ENCODE measurements around the gene PAM.

Gene PAM

DNA sequence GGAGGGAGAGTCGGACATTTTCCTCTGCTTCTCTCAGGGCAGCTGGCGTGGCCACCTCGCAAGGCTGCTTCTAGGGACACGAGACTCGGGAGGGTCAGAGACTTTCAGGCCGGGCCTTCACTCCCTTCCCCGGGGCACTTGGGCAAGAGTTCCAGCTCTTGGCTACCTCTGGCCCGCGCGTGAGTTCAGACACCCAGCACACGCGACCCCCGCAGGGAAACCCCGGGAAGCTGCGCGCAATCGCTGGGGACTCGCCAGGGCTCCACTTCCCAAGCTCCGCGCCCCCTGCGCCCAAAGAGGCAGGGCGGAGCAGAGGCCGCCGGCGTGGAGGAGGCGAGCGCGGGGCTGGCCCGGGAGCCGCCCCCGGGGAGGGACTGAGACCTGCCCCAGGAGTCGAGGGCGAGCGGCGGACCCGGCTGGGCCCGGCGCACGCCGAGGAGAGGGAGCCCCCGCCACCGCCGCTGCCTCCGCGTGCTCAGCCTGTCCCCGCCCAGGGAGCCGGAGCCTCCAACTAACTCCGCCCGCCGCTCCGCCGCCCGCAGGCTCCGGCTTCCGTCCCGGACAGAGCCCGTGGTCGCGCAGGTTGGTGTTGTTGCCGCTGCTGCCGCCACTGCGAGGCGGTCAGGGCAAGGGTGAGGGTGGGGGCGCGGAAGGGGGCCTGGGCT, at the start of gene PAM:
TSS of gene PAM (plus strand) at position 539 of the 665 bp plus-strand sequence. CDS start 110,891 bp downstream, outside the sequence.
- DNase-seq (ENCODE audit: low read depth), result no peak
- peak within 1 kb of the TSS; percentile 91 for H3K4me3 ChIP-seq (ENCODE audit: low read depth, low read length)

DNA sequence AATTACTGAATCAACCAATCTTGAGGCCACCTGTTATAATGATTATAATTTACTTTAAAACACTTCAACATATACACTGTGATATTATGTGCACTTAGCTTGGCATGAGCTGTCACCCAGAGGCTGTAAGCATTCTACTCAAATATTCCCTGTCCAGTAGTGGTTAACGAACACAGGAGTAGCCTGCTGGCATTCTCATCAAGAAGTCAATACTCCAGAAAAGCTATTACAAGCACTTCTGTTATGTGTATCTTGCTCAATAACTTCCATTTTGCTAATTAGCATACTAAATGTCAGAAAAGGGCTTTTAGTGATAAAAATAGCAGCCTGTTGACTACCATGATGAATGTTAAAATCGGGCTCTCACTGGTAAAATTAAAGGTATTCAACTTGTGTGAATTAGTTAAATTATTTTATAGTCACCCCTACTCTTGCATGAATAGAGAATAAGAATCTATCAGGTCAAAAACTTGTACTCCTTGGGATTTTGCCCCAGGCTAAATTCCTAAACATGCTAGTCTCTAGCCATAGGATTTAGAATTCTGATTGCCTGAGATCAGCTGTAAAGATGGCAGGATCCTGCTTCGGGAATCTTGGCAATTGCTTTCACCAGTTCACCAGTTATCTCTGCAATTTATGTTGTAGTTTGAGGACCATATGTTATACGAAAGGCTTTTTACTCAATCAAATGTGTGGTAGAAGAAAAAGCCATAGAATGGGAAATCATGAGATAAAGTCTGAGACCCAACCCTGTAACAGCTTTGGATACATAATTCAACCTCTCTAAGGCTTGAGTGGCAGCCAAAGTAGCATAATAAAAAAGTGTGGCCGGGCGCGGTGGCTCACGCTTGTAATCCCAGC, 43.4 kb upstream of the PAM start:
- no peak overlapping the region for H3K4me3 ChIP-seq (ENCODE audit: low read depth, low read length)
- DNase-seq (ENCODE audit: low read depth), result no peak

DNA sequence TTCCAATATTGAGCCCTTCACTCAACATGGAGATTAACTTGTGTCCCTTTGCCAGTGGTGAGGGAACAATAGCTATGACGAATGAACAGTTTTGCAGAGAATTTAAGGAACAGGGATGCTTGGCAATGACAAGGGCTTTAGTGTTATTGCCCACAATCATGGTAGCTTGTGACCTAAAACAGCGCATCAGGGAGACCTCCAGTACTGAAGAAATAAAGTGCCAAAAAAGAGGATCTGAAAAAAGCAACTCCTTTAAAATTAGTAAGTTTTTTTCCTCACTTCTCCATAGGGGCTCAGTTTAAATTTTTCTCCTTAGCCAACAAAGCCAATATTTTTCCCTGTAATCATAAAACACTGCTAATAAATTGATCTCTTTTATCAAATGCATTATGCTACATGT, 41.8 kb upstream of the PAM start:
- DNase-seq (ENCODE audit: low read depth), result no peak
- H3K4me3 ChIP-seq (ENCODE audit: low read depth, low read length), result no peak overlapping the region

DNA sequence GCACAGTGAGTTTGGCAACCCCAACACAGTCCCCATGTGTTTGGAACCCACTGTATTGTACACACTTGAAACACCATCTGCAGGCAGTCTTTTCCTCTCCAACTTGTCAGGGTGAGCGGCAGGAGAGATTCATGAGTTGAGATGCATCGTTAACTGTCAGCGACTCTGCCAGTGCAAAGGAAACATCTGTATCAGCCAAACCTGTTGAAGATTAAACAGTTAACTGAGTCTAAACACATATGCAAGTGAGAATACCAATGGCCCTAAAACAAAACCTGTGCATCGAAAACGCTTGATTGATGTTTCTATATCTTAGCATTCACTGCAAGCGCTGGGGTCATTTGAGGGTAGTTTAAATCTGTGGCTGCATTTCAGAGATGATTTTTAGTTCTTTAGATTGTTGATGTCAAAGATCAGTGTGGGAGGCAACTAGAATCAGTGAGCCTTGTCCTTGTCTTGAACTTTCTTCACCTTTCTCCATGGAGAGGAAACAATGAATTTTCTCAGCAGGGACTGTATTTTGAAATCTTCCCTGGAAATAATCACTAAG, 41.3 kb upstream of the PAM start:
- H3K4me3 ChIP-seq (ENCODE audit: low read depth, low read length), result no peak overlapping the region
- DNase-seq (ENCODE audit: low read depth), result no peak

DNA sequence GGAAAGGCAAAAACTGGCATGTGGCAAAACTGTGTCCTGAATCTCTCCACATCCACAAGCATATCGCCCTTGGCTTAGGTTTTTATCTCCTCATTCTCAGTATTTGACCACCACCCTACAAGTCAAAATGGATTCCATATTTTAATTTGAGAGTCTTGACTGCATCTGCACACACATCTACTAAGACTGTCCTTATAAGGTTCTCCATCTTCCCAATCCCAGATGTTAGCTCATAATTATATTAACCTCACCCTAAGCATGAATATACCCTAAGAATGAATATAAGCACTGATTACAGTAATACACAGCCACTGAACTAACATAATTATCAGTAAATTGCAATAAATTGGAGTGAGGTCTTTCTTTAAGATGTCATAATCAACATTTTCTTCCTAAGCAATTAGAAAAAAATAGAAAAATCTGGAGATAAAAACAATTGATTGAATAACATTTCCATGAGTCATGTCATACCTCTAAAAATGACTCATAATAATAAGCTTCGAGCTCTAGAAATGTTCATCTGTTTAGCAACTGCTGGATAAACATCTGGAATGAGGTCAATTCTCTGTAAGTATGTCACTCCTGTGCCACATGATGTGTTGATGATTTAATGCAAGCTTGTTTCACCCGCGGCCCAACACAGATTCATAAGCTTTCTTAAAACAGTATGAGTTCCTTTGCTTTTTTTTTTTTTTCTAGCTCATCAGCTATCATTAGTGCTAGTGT, 39.9 kb upstream of the PAM start:
- H3K4me3 ChIP-seq (ENCODE audit: low read depth, low read length), result no peak overlapping the region
- peak; percentile 73 for DNase-seq (ENCODE audit: low read depth)

DNA sequence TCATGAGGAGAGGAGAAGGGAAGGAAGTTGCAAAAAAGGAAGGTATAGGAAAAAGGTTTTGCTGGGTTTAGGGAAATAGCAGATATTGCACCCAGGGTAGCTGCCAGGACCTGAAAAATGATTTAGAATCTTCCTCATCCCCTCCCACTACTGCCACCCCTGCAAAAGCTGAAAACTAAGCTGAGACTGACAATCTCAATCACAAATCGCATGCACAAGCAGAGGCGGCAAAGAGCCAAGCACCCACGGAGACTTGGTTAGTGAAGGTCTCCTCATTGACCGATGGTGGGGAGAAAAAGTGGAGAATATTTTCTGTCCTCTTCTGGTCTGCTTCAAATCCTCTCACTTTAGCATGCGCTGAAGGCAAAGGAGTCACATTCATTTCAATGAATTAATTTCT, 39.1 kb upstream of the PAM start:
- H3K4me3 ChIP-seq (ENCODE audit: low read depth, low read length), result no peak overlapping the region

DNA sequence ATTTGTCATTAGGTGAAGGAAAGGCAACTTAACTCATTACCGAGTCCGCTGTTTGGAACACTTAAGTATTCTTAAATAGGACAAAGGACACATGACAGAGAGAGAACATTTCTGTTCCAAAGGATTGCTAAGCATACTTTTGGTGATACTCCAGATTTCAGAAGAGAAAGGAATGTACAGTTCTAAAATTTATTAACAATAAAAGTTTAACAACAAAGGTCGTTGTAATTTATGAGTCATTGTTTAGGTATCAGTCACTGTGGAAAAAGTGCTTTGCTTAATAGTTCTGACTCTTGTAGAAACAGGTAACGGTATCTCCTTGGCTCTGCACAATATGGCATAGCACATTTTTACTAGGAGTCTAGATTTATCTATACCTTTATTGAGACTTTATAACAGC, 36.3 kb upstream of the PAM start:
- DNase-seq (ENCODE audit: low read depth), result no peak
- no peak overlapping the region for H3K4me3 ChIP-seq (ENCODE audit: low read depth, low read length)

More for the DNA sequence above, 39.1 kb upstream of the PAM start:
- DNase-seq (ENCODE audit: low read depth), result no peak

DNA sequence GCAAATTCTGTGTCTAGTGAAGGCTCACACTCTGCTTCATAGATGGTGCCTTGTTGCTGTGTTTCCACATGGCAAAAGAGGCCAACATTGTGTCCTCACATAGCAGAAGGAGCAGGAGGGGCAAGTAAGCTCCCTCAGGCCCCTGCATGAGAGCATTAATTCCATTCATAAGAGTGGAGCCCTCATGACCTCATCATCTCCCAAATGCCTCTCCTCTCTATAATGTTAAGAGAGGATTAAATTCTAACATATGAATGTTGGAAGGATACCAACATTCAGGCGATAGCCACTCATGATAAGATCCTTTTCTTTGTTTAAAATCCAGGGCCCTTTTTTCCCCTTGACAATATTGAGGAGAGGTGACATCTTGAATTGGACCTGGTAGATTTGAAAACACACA, 35.2 kb upstream of the PAM start:
- no peak for DNase-seq (ENCODE audit: low read depth)
- H3K4me3 ChIP-seq (ENCODE audit: low read depth, low read length), result no peak overlapping the region

DNA sequence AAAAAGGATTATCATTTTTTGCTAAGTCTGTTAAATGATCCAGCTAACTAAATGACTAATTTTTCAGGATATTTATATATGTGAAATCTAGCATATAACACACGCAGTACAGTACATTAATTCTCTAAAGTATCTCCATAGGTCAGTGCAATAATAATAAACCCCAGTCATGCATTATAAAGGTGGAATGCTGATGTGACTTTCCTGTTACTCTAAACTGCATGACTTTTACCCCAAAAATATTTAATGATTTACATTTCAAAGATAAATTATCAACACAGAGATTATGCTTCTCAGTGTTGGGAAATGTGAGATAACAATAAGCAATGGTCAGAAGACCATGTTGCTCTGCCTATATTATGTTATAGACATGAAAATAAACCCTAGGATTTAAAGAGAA, 34.1 kb upstream of the PAM start:
- no peak for DNase-seq (ENCODE audit: low read depth)
- no peak overlapping the region for H3K4me3 ChIP-seq (ENCODE audit: low read depth, low read length)

DNA sequence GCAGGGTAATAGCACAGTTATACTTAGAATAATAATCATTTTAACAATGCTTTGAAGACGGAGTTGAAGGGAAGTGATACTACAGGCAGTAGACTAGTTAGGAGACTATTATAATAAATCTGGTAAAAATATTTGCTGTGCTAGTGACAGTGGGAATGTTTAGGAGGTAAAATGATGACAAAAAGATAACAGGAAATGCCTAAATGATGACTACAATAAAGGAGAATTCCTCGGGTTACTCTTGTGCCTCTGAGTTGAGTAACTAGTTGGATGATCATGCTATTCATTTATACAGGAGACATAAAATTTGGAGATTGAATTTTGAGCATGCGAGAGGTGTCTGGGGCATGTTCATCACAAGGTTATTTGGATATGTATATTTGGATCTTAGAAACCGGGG, 32.2 kb upstream of the PAM start:
- no peak overlapping the region for H3K4me3 ChIP-seq (ENCODE audit: low read depth, low read length)
- DNase-seq (ENCODE audit: low read depth), result no peak

DNA sequence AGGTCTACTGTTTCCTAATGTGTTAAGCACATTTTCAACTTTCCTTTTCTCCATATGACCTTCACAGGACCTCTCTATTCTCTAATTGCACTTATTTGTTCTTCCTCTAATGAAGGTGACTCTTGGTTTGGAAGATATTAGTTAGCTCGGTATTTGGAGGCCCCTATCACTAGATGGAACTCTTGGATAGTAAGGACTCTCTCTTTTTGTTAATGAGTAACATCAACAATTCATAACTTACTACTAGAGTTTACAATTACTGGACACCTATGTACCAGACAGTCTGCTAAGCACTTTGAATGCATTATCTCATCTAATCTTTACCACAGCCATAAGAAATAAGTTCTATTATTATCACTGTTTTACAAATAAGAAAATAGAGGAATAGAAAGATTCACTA, 23.4 kb upstream of the PAM start:
- DNase-seq (ENCODE audit: low read depth), result no peak
- H3K4me3 ChIP-seq (ENCODE audit: low read depth, low read length), result no peak overlapping the region

DNA sequence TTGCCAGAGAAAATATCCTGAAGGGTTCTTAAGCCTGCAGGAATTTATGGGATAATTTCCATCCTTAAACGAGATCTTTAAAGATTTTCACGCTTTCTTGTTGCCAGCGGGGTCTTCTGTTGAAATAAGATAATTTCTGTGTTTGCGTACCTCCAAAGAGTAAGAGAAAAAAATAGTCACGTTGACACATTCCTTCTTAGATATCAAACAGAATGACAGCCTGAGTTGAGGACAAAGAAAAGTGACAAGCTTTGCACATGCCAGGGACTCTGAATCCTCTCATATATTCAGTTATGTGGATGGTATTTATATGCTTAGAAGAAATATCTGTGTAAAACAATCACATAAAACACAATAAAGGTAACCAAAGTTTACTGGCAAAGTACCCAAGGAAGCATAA, 21.6 kb upstream of the PAM start:
- no peak overlapping the region for H3K4me3 ChIP-seq (ENCODE audit: low read depth, low read length)
- DNase-seq (ENCODE audit: low read depth), result no peak

DNA sequence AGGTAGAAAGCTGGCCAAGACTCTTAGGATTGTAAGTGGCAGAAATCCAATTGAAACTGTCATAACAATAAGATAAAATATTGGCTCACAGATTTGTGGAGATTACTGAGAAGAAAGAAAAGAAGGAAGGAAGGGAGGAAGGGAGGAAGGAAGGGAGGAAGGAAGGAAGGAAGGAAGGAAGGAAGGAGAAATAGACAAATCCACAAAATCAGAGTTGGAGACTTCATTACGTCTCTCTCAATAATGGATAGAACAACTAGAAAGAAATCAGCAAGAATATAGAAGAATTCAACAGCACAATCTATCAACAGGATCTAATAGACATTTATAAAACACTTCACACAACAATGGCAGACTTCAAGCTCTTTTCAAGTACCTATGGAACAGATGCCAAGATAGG, 17.9 kb upstream of the PAM start:
- H3K4me3 ChIP-seq (ENCODE audit: low read depth, low read length), result no peak overlapping the region
- DNase-seq (ENCODE audit: low read depth), result no peak

DNA sequence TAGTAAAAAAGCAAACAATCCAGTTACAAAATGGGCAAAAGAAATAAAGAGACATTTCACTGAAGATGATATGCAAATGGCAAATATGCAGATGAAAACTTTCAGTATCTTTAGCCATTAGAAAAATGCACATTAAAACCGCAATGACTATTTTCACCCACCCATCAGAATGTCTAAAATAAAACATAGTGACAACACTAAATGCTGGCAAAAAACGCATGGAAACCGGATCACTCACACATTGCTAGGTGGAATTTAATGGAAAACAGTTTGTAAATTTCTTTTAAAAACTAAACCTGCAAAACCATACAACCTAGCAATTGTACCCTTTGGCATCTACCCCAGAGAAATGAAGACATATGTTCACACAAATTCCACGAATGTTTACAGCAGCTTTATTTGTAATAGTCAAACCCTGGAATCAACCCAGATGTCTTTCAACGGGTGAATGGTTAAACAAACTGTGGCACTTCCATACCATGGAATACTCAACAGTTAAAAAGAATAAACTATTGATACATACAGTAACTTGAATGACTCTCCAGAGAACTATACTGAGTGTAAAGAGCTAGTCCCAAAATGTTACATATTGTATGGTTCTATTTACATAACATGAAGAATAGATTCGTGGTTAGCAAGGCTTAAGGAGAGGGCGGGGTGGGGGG, 17.2 kb upstream of the PAM start:
- DNase-seq (ENCODE audit: low read depth), result no peak
- no peak overlapping the region for H3K4me3 ChIP-seq (ENCODE audit: low read depth, low read length)

DNA sequence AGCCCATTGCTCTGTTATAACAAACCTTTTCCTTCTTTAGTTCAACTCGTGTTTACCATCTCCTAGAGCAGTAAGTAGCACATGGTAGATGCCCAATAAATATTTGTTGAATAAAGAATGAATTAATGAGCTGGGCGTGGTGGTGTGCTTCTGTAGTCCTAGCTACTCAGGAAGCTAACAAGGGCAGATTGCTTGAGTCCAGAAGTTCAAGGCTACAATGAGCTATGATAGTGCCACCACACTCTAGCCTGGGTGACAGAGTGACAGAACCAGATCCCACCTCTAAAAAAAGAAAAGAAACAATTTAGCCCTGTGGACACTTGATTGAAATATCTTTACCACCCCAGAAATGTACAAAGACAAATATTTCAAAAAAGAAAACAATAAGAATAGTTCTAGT, 14.6 kb upstream of the PAM start:
- no peak for DNase-seq (ENCODE audit: low read depth)
- H3K4me3 ChIP-seq (ENCODE audit: low read depth, low read length), result no peak overlapping the region

DNA sequence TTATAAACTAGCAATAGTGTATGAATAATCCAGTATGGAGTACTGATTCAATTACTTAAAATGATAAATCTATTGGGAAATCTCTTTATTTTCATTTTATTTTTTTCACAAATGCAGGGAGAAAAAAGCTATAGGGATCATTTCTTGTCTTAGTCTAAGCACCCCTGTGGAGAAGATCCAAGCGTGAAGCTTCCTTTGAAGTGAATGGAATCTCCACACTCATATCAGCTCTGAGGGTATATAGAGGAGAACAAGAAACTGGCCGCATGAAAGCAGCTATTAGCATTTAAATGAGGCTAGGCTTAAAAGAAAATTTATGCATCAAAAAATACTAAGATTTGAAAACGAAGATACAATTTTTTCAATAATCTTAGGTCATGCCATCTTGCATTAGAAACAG, 12.9 kb upstream of the PAM start:
- DNase-seq (ENCODE audit: low read depth), result no peak
- H3K4me3 ChIP-seq (ENCODE audit: low read depth, low read length), result no peak overlapping the region

DNA sequence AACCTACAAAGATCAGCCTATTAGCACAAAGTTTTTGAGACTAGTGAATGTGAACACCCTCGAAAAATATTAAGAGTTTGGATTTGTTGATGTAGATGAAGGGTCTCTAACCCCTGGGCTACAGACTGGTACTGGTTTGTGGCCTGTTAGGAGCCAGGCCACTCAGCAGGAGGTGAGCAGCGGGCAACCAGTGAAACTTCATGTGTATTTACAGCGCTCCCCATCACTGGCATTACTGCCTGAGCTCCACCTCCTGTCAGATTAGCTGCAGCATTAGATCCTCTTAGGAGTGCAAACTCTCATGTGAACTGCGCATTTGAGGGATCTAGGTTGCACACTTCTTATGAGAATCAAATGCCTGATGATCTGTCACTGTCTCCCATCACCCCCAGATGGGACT, 11.2 kb upstream of the PAM start:
- no peak overlapping the region for H3K4me3 ChIP-seq (ENCODE audit: low read depth, low read length)

DNA sequence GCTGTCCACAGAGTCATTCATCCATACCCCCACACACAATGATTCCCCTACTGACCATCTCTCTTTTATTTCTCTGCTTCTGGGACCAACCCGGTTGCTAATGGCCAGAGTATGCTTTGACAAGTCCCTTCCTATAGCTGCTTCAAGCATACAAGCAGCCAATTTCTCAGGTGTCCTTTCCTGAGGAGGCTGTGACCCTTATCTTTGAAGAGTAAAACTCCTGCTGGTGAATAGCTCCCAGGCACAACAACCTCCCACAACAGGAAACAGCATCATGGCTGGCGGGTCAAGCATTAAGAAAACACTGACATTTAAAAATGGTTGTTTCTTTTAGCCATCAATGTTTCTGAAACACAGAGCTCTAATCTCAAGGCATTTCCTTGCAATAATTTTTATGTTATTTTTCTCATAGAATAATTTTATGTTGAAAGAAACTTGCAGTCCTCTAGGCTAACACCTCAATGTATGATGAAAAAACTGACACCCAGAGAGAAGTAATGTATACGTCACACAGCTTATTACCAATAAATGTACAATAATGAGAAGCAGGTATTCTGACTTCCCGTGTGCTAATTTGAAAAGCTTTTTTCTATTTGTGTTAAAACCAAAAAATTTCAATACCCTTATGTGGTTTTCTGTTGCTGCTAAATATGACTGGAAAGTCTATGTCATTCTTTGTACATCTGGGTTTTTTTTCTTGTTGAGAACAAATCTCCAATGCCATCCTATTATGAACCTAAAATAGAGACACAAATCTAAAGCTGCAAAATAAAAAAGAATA, 7.5 kb upstream of the PAM start:
- no peak for DNase-seq (ENCODE audit: low read depth)
- no peak overlapping the region for H3K4me3 ChIP-seq (ENCODE audit: low read depth, low read length)

More for the DNA sequence above, 11.2 kb upstream of the PAM start:
- no peak for DNase-seq (ENCODE audit: low read depth)

Measured in skeletal muscle cell (primary cell).